Stimulated activated naive CD4-positive, alpha-beta T cell treated with Interleukin-2 at 50 U/mL for 16 hours (primary cell): ENCODE measurements around the gene DNAJC22.

Experiments
- DNase-seq: peaks from one replicate; lab custom pipeline; 2025; lab: John Stamatoyannopoulos, UW

Gene DNAJC22

GRCh38 chr12:49345051-49345824, 1.4 kb upstream of the DNAJC22 start:
- no peak for DNase-seq

DNA sequence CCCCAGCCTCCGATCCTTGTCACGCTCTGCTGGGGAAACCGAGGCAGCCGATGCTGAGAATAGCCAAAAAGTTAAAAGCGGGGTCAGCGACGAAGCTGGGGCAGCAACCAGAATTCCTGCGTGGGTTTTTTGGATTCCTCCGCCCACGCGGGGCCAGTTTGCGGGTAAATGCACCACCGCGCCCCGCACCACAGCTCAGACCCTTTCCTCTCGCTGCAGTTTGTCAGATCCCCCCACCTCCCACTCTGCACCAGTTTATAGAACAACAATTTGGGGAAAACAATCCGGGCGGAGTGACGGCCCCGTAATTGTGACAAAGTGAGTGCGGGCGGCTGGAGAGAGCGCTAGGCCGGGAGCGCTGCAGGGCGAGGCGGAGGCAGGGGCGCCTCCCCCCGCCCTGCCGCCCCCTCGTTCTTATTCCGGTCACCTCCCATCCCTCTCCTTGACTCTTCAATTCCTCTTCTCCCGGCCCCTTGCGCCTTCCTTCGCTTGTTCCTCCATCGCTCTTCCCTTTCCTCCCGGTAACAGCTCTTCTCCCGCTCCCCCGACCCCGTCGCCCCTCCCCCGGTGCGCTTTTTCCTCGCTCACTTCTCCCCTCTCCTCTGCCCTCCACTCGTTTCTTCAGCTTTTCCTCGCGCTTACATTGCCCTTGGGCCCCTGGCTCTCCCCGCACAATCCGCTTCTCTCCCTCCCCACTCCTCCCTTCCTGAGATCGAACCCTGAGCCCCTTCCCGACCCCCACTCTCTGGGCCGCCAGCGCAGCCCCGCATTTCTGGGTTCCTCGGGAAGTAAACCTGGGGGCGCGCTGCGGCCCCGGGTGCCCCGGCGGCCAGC, 646 bp upstream of the DNAJC22 start:
- no peak for DNase-seq

DNA sequence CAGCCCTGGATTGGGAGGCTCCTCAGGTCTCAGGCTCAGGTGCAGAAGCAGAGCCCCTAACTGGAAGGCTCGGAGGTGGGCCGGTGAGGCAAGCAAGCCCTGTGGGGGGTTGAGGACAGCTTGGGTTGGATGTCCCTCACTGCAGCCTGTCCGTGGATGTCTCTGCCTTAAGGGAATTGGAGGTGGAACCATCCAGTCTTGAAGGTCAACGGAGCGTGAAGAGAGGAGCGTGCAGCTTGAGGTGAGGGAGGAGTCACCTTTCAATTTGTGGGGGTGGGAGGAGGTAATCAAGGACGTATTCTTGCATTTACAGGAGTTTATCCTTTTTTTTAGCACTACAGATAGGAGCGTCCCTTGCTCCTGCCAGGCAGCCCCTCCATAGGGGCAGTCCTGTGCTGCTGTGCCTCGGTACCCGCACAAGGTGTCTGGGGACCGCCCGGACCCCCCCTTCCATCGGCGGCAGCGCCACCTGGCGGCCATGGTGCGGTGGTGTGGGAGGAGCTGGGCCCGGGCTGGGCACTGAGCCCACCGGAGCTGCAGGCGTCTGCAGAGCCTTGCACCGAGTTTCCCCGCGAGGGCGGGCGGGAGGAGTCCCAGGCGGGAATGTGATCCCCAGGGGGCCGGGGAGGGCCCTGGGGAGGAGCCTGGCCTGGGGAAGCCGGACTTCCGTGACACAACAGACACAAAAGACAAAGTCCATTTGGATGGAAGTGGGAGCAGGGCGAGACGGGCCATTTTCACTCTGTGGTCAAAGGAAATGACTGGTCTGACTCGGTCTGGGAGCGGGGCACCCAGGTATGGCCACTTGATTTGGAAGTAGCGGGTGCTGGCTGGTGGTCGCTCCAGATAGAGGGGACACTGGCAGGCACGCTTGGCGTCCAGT, 864 bp downstream of the DNAJC22 start:
- DNase-seq: peak; percentile 63

DNA sequence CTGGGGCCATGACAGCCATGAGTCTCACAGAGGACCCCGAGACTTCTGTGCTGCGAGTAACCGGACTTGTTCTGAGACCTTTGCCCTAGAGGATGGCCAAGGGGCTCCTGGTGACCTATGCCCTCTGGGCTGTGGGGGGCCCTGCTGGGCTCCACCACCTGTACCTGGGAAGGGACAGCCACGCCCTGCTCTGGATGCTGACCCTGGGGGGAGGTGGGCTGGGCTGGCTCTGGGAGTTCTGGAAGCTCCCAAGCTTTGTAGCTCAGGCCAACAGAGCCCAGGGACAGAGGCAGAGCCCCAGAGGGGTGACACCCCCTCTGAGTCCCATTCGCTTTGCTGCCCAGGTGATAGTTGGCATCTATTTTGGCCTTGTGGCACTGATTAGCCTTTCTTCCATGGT, 2.1 kb downstream of the DNAJC22 start:
- DNase-seq: no peak

GRCh38 chr12:49349266-49349665, 2.6 kb downstream of the DNAJC22 start:
- DNase-seq: no peak

- no peak for DNase-seq
Observed at GRCh38 chr12:49352351-49352750, 5.7 kb downstream of the DNAJC22 start.

DNA sequence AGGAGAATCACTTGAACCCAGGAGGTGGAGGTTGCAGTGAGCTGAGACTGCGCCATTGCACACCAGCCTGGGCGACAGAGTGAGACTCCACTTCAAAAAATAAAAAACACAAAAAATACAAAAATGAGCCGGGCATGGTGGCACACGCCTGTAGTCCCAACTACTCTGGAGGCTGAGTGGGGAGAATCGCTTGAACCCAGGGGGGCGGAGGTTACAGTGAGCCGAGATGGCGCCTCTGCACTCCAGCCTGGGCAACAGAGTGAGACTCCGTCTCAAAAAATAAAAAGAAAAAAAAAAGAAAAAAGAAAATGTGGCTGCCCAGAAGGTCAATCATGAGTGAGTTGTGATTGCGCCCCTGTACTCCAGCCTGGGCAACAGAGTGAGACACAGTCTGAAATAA, 9.2 kb downstream of the DNAJC22 start:
- DNase-seq: no peak

GRCh38 chr12:49357103-49357678, 10.5 kb downstream of the DNAJC22 start:
- DNase-seq: no peak

DNA sequence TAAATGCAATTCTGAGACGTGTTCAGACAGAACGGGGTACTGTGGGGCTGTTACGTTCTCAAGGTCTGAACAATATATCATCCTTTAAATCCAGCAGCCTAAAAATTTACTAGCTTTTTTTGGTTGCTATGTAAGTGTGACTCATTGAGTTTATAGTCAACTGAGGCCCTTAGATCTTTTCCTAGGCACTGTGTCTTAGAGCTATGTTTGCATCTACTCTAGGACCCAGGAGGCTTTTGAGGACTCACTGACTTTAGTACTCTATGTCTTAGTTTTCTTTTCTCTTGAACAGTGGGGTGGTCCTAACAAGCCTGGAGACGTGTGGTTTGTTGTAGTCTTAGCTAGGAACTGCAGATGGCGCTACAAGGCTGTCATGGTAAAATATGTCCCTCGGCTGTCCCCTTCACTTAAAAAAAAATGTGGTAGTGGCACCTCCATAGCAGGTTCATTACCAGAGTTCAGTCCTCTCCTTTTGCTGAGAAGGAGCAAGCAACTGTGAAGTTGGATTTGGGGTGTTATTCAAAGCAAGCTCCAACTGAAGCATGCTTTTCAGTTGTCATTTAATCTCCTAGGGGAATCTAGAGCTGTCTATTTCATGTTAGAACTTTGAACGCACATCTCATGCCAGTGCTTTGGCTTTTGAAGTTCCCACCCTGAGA, 11.9 kb downstream of the DNAJC22 start:
- DNase-seq: peak; percentile 16

DNA sequence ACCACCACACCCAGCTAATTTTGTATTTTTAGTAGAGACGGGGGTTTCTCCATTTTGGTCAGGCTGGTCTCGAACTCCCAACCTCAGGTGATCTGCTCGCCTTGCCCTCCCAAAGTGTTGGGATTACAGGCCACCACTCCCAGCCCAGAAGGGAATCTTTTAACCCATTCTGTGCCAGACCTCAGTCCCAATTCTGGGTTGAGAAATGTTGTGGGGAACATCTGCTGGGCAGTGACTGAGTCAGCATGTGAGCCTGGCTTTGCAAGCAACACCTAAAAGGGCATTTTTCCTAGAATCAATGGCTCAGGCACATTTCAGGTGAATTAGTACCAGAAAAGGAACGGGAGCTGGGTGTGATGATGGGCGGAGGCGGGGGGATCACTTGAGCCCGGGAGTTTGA, 13.0 kb downstream of the DNAJC22 start:
- DNase-seq: no peak

- no peak for DNase-seq
Observed at GRCh38 chr12:49362077-49362476, 15.4 kb downstream of the DNAJC22 start.

DNA sequence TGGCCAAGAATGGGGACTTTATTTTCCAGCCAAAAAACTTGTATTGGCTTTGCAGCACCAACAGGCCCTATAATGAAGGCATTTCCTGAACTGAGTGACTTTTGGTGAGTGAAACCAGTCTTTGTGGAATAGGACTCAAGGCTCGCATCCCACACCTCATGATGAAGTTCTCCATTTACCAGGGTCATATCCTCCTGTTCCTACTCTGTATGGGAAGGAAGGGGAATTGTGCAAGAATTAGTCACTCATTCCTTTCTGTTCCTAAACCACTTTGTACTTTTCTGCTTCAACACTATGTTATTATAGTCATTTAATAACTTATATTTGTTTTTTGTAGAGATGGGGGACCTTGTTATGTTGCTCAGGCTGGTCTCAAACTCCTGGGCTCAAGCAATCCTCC, 18.3 kb downstream of the DNAJC22 start:
- no peak for DNase-seq

DNA sequence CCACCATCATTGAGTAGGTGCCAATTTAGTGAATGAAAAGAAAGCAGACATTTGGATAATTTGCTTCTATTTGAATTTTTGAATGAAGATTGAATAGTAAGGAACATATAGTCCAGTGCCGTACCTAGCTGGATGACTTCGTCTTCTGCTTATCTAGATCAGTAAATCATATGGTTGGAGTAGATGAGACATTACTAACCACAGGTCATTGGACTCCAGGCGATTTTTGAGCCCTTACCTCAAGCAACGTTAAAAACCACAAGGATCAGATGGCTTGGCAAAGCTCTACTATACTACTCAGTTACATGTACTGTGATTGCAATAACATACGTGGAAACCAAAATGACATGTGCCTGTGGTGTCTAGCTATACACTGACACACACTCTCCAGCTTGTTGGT, 18.9 kb downstream of the DNAJC22 start:
- DNase-seq: no peak

GRCh38 chr12:49366096-49366651, 19.5 kb downstream of the DNAJC22 start:
- DNase-seq: no peak

DNA sequence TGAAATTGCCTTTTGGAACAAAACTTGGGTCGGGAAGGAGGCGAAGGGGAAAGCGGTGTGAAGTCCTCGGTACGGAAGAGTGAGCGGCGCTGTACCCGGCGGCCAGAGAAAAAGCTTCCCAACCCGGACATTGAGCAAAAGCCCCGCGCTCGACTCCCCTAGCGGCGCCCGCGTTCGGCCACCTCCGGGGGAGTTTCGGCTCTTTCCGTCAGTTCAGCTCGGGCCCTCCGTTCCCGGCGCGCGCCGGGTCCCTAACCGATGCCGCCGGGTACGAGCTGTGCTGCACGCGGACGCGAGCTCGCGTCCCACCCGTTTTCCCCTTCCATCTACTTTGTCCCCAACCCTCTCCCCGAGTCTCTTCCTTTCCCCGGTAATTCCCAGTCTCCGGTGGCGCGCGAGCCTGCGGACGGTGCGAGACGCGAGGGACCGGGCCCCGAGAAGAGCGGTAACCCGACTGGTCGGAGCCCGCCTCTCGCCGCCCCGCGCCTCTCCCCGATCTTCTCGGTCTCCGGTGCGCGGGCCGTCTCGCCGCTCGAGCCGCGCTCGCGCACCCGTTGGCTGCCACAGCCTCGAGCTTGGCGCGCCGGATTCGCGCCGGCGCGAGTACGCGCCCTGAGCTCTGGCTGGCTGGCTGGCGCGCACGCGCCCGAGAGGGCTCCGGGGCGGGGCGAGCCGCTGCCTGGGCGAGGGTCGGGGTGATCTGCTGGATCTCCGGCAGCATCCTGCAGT, 20.1 kb downstream of the DNAJC22 start:
- DNase-seq: peak; percentile 84

DNA sequence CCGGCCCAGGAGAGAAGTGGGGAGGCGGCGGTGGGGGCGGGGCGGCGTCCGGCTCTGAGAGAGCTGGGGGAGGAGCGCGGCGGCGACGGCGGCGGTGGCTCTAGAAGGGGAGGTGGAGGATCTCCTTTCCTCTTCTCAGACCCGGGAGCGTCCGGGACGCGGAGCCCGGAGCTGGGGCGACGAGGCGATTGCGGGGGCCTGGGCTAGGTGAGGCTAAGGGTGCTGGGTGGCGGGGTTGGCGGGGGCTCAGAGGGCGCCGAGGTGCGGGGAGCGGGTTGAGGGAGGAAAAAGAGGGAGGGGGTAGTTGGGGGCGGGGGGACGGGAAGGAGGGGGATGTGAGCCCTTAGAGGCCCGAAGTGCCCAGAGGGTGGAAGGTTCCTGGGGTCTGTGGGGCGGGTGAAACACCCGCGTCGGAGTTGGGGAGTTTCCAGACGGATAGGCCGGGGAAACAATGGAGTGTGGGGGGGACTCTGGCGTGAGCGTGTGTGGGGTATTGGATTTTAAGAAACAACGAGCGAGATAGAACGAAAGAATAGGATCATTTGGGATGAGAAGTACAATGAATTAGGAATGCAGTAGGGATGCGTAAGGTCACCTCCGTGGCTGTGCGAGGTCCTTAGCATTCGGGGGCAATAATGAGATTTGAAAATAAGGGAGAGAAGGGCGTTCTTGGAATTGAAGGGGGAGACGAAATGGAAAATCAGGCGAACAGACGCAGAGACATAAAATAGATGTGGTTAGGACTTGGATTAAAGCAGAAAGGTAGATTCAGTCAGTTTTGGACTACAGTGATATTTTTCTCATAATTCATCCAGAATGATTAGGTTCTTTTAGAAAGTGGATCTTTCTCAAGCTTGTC, 20.9 kb downstream of the DNAJC22 start, which contains the start of gene SPATS2:
TSS of gene SPATS2 (plus strand) at position 82 of the 859 bp plus-strand sequence. CDS start 93,551 bp downstream, outside the sequence.
- DNase-seq: no peak

- no peak for DNase-seq
Observed at GRCh38 chr12:49368240-49368600, 21.5 kb downstream of the DNAJC22 start.

DNA sequence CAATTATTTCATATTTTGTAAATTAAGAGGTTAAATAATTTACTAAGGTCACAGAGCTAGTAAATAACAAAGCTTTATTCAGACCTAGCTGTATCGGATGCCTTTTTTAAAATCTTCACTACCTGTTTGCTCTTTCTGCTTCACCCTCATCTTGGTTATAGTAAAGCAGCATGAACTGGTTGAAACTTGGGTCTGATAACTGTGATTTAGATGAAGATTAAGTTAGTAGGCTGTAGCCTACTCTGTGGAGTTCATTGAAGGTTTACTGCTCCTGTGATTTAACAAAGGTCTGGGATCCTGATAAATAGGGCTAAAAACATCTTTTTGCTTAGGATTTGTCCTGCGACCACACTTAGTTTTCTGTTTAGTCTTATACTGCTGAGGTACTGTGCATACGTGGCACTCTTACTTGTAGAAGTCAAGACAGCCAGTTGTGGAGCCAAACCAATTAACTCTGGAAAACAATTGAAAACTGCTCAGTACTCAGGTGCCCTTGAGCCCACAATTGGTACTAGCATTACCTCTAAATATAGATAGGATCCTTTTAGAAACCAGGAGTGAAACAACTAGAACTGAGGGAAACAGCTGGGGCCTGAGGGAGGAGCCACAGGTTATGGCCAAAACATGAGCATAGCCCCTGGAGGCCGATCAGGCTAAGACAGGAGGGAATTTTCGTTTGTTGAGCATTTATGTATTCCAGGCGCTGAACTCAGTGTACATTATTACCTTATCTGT, 22.9 kb downstream of the DNAJC22 start:
- DNase-seq: peak; percentile 4

DNA sequence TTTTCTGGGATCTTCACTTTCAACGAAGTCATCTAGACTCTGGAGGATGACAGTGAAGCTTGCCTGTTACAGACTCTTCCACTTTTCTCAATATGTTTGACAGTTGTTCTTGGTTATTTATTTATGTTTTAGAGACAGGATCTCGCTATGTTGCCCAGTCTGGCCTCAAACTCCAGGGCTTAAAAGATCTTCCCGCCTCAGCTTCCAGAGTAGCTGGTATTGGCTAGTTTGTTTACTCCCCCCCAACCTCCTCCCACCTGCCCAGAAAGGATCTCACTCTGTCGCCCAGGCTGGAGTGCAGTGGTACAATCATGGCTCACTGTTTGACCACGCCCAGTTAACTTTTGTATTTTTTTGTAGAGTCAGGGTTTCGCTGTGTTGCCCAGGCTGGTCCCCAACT, 23.9 kb downstream of the DNAJC22 start:
- DNase-seq: no peak
